Heart left ventricle (tissue), 16 donors: ENCODE data around the gene DDX31. TPM values are rescaled to one million over a fixed set of nuclear protein-coding genes. Genes with fewer than 3 reads are reported as not detected.
A peak's percentile ranks its signal among the peaks of the same experiment; 100 is the strongest.
"Not testable (repeated sequence)": the region's sequence is repeated elsewhere in the genome, so short reads cannot be mapped to it uniquely, and the experiment has no call there.

Experiments used
- ATAC-seq, 4 donors: fragments of 200-7000 bp; cut with Tn5 transposase; one replicate each; pipeline ENCODE4 v1.9.1; 2020 to 2022; ENCODE audit warnings: moderate library complexity in 4 of 4, mild to moderate bottlenecking in 3 of 4, moderate number of reproducible peaks in 1 of 4
- DNase-seq, 5 donors: peaks; one replicate each; pipeline ENCODE4 v3.0.0-alpha.2; 2020
- H3K27ac ChIP-seq, 12 donors: fragments of 200-600 bp; sonication (generic) in 4 of 12; one replicate each; pipeline versions ENCODE4 v1.5.0 to v1.8.0; 2016 to 2022; ENCODE audit warnings: mild to moderate bottlenecking in 2 of 12
- H3K27me3 ChIP-seq, 9 donors: fragments of 200-600 bp; sonication (generic) in 2 of 9; one replicate each; pipeline versions ENCODE4 v1.5.1 to v1.8.0; 2016 to 2022; ENCODE audit warnings: mild to moderate bottlenecking in 3 of 9
- H3K36me3 ChIP-seq, 9 donors: fragments of 200-600 bp; sonication (generic) in 2 of 9; one replicate each; pipeline versions ENCODE4 v1.5.0 to v1.8.0; 2018 to 2022; ENCODE audit warnings: mild to moderate bottlenecking in 2 of 9
- H3K4me1 ChIP-seq, 12 donors: fragments of 200-600 bp; sonication (generic) in 4 of 12; one replicate each; pipeline versions ENCODE4 v1.5.0 to v1.8.0; 2016 to 2022; ENCODE audit warnings: mild to moderate bottlenecking in 3 of 12
- H3K4me3 ChIP-seq, 12 donors: fragments of 200-600 bp; sonication (generic) in 4 of 12; one replicate each; pipeline versions ENCODE4 v1.5.0 to v1.8.0; 2017 to 2022; ENCODE audit warnings: mild to moderate bottlenecking in 9 of 12, moderate library complexity in 4 of 12
- H3K9me3 ChIP-seq, 12 donors: fragments of 200-600 bp; sonication (generic) in 4 of 12; one replicate each; pipeline versions ENCODE4 v1.5.0 to v1.8.0; 2016 to 2022; ENCODE audit warnings: mild to moderate bottlenecking in 1 of 12
- CTCF ChIP-seq, 12 donors: fragments of 200-600 bp; sonication (generic) in 4 of 12; IDR thresholded peaks; one replicate each; pipeline versions ENCODE4 v1.5.0 to v1.8.0; 2018 to 2022; ENCODE audit warnings: antibody characterized with exemption in 12 of 12, mild to moderate bottlenecking in 5 of 12
- POLR2A ChIP-seq, 2 donors: fragments of 450-650 bp; IDR thresholded peaks; one replicate each; pipeline ENCODE4 v1.6.1; 2017; ENCODE audit warnings: antibody characterized with exemption in 2 of 2, mild to moderate bottlenecking in 2 of 2, moderate library complexity in 2 of 2
- WGBS, 4 donors: extraction: QIAGEN DNeasy Blood & Tissue Kit in 2 of 4; methylation state at CpG; one replicate each; pipeline versions ENCODE4 v1.1.5 to v1.1.7; 2013 to 2018; 5-methylcytosine and 5-hydroxymethylcytosine counted together
- intact Hi-C, 10 donors: fragments of 100-400 bp; cut with DNase I; formaldehyde crosslinking; loops; one replicate each; pipeline versions ENCODE4 v1.11.1 to v1.14.2; 2022
- polyA plus RNA-seq, 2 donors: library from polyadenylated mRNA; stranded (reverse); fragments of 200-250 nt; gene quantifications; one replicate each; pipeline ENCODE4 v1.2.3, GENCODE V29; 2013
- total RNA-seq, 9 donors: library from RNA; depleted of rRNA in 2 of 9; stranded (reverse); fragments of >200 nt in 2 of 9; fragmentation: NEBNext Ultra II Directional in 3 of 9; extraction: Animal tissue kit (Norgen Biotek cat#: 25700) in 3 of 9; gene quantifications; one replicate each; pipeline versions ENCODE4 v1.1.0 to v1.2.4, GENCODE V29; 2016 to 2023
- donor health status: ischemic (EF 13 %, LVEDD 7.1; RV severe dilation, severe dysfunction).
- donor health status: healthy with polysubstance abuse.
- donor health status: DM: no; HTN: yes; CAD: no.
- donor health status: DM: no; HTN: no; CAD: no.
- donor health status: ischemic (EF 25% LVEDD 6.9; RV normal size, moderate dysfunction).
- donor health status: ischemic (EF 25% LVEDD 5.7; RV mildly dilated, moderate dysfunction).
- donor health status: healthy.
- donor health status: DM: yes; HTN: yes; CAD: no.
- donor health status: ischemic (EF 35%, LVEDD 5.7; RV mildly dilated, moderate dysfunction).
- donor health status: nonischemic (EF 11% LVEDD 7.7; RV severe dilation, severe dysfunction).
- donor health status: DM: yes; HTN: yes; CAD: no.
- donor health status: PGD.
- donor health status: ischemic (EF 29% LVEDD 5.4; RV normal size, mild dysfunction).
- donor health status: nonischemic (EF 23%, LVEDD 6.1; RV moderate dilation, normal function).

Gene DDX31
- total and polyA plus RNA-seq, 11 donors, result 2.4 to 7.0 (median 5.1) TPM

- no peaks in the 10 kb centered on the region for H3K4me1 ChIP-seq
- WGBS, 4 donors, result 71 to 77% (median 75%) methylated on average over 15 of the region's 15 CpGs
- peaks cover 0 to 34% (median 14%) of the 10 kb centered on the region in 9 donors for H3K27me3 ChIP-seq
- intact Hi-C loops, result loop anchor here in 4 of 10 donors (2.0 to 10.0 kb wide), 4 partner anchors 60 to 233 kb away; no protein-coding TSS in a partner anchor
- no peak for TF ChIP-seq CTCF (IDR thresholded peaks at IDR 0.05)
- TF ChIP-seq POLR2A (IDR thresholded peaks at IDR 0.05), result no peak
- H3K4me3 ChIP-seq, result no peak overlapping the region
- no peak overlapping the region for H3K27ac ChIP-seq
- DNase-seq (no peak), ATAC-seq (no peak)
- H3K9me3 ChIP-seq, result no peaks in the 10 kb centered on the region
- no peaks in the 10 kb centered on the region for H3K36me3 ChIP-seq
Observed at GRCh38 chr9:132571806-132572600, 97.8 kb downstream of the DDX31 start.

GRCh38 chr9:132568787-132569186, 101.0 kb downstream of the DDX31 start:
- H3K4me3 ChIP-seq, intact Hi-C loops, ATAC-seq, DNase-seq, H3K4me1 ChIP-seq, H3K27ac ChIP-seq, H3K36me3 ChIP-seq, H3K9me3 ChIP-seq: not testable (repeated sequence)
- WGBS, 4 donors, result 82 to 89% (median 82%) methylated on average over 2 of the region's 2 CpGs
- peaks cover 0 to 11% (median 0%) of the 10 kb centered on the region in 9 donors for H3K27me3 ChIP-seq

GRCh38 chr9:132564526-132564925, 105.3 kb downstream of the DDX31 start:
- intact Hi-C loops, result loop anchor here in 1 of 10 donors (5.0 kb wide), 1 partner anchor 152 kb away; the partner anchor contains the start of gene CFAP77

GRCh38 chr9:132562306-132562573, 107.5 kb downstream of the DDX31 start:
- Histone ChIP-seq H3K27ac (no peak overlapping the region), H3K9me3 (peaks cover 0 to 3% (median 0%) of the 10 kb centered on the region in 12 donors), H3K36me3 (no peaks in the 10 kb centered on the region), H3K27me3 (peaks cover 0 to 7% (median 0%) of the 10 kb centered on the region in 9 donors), H3K4me1 (peaks cover 0 to 24% (median 4%) of the 10 kb centered on the region in 12 donors), H3K4me3 (no peak overlapping the region)
- intact Hi-C loops, result loop anchor here in 1 of 10 donors (5.0 kb wide), 1 partner anchor 150 kb away; the partner anchor contains the start of gene CFAP77
- DNase-seq, result no peak
- TF ChIP-seq POLR2A (IDR thresholded peaks at IDR 0.05), result no peak
- TF ChIP-seq CTCF (IDR thresholded peaks at IDR 0.05), result no peak
- 24 to 52% (median 37%) methylated on average over 4 of the region's 4 CpGs for WGBS, 4 donors
- peak in 1 of 4 donors; percentile 76 for ATAC-seq

More at GRCh38 chr9:132564526-132564925, 105.3 kb downstream of the DDX31 start:
- TF ChIP-seq CTCF (IDR thresholded peaks at IDR 0.05), result no peak
- TF ChIP-seq POLR2A (IDR thresholded peaks at IDR 0.05), result no peak
- Histone ChIP-seq H3K9me3 (peaks cover 0 to 1% (median 0%) of the 10 kb centered on the region in 12 donors), H3K27ac (no peak overlapping the region), H3K4me1 (peaks cover 0 to 24% (median 4%) of the 10 kb centered on the region in 12 donors), H3K36me3 (no peaks in the 10 kb centered on the region), H3K27me3 (peaks cover 0 to 7% (median 0%) of the 10 kb centered on the region in 9 donors), H3K4me3 (no peak overlapping the region)
- 77 to 84% (median 82%) methylated on average over 6 of the region's 6 CpGs for WGBS, 4 donors
- no peak for DNase-seq
- no peak for ATAC-seq
